Smooth muscle cell (in vitro differentiated cells): ENCODE data around the gene PPP2R2B. TPM values are rescaled to one million over a fixed set of nuclear protein-coding genes. Genes with fewer than 3 reads are reported as not detected.

Experiments used
- DNase-seq: peaks from one replicate; lab custom pipeline; 2025; ENCODE audit not compliant: unreplicated experiment; lab: John Stamatoyannopoulos, UW
- H2AFZ ChIP-seq: fragments of 200-600 bp; sonication (generic); 2 replicates; pipeline ENCODE4 v1.6.0; 2016; ENCODE audit warnings: antibody characterized with exemption, low read depth, mild to moderate bottlenecking
- H3F3A ChIP-seq: fragments of 200-600 bp; sonication (generic); 2 replicates; pipeline ENCODE4 v1.6.0; 2017; ENCODE audit warnings: antibody characterized with exemption, low read depth
- H3K27ac ChIP-seq: fragments of 200-600 bp; sonication (generic); 2 replicates; pipeline ENCODE4 v1.5.1; 2016; ENCODE audit warnings: low read depth, mild to moderate bottlenecking
- H3K27me3 ChIP-seq: fragments of 200-600 bp; sonication (generic); 2 replicates; pipeline ENCODE4 v1.6.1; 2016; ENCODE audit warnings: low read depth, mild to moderate bottlenecking
- H3K36me3 ChIP-seq: fragments of 200-600 bp; sonication (generic); 2 replicates; pipeline ENCODE4 v1.5.1; 2016; ENCODE audit warnings: low read depth
- H3K4me1 ChIP-seq: fragments of 200-600 bp; sonication (generic); 2 replicates; pipeline ENCODE4 v1.5.1; 2016; ENCODE audit warnings: low read depth
- H3K4me2 ChIP-seq: fragments of 200-600 bp; sonication (generic); 2 replicates; pipeline ENCODE4 v1.6.0; 2016; ENCODE audit warnings: mild to moderate bottlenecking
- H3K4me3 ChIP-seq: fragments of 200-600 bp; sonication (generic); 2 replicates; pipeline ENCODE4 v1.5.1; 2016; ENCODE audit warnings: mild to moderate bottlenecking
- H3K79me2 ChIP-seq: fragments of 200-600 bp; sonication (generic); 2 replicates; pipeline ENCODE4 v1.6.0; 2016; ENCODE audit warnings: low read depth, mild to moderate bottlenecking
- H3K9ac ChIP-seq: fragments of 200-600 bp; sonication (generic); 2 replicates; pipeline ENCODE4 v1.6.0; 2016; ENCODE audit warnings: low read depth
- H3K9me3 ChIP-seq: fragments of 200-600 bp; sonication (generic); replicated peaks from 2 replicates; pipeline ENCODE4 v1.5.1; 2016; ENCODE audit warnings: low read depth
- H4K20me1 ChIP-seq: fragments of 200-600 bp; sonication (generic); 2 replicates; pipeline ENCODE4 v1.6.0; 2016; ENCODE audit warnings: low read depth
- WGBS: methylation state at CpG from one replicate; pipeline ENCODE4 v1.1.7; 2016; ENCODE audit warnings: low lambda C conversion rate; 5-methylcytosine and 5-hydroxymethylcytosine counted together
- polyA plus RNA-seq: library from polyadenylated mRNA; unstranded; fragments of >200 nt; fragmentation: Nextera tagmentation; extraction: Ambion mirVana; gene quantifications from 2 replicates; pipeline ENCODE4 v1.2.1, GENCODE V29; 2016
- total RNA-seq: library from RNA; depleted of rRNA; stranded (reverse); fragments of >200 nt; gene quantifications from 2 replicates; pipeline ENCODE4 v1.2.3, GENCODE V29; 2014
- TF ChIP-seq, protein P1 (sequence below): fragments of 200-600 bp; sonication (generic); IDR thresholded peaks from 2 replicates; pipeline ENCODE4 v1.5.1; 2017; ENCODE audit warnings: borderline replicate concordance, mild to moderate bottlenecking, antibody characterized with exemption; ENCODE audit not compliant: insufficient read depth, poor library complexity, severe bottlenecking

PPP2R2B gene
- total and polyA plus RNA-seq, 2 experiments from 2014 or later = 0.89 to 2.2 TPM

DNA sequence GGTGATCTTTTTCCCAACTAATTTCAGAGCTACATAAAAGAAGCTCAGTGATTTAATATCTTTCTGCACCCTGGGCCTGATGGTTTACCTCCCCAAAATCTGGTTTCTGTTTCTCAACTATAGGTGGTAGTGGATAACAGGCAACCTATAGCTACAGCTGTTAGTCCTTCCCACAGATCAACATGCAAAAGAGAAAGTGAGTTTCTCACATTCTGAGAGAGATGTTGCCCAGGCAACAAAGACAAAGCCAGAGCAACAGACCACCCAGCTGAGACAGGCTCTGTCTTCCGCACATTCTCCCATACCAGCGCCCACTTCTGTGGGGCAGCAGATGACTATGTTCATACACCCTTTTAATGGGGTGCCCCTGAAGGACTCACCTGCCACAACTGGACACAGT, 40.7 kb upstream of the PPP2R2B start:
- WGBS = 53% methylated on average over 2 of the region's 2 CpGs
- Histone ChIP-seq H3K9ac (no peak overlapping the region), H3K4me2 (no peak overlapping the region), H3K4me1 (peaks cover 11% of the 10 kb centered on the region), H3K27me3 (no peaks in the 10 kb centered on the region), H2AFZ (no peak overlapping the region), H3K79me2 (no peaks in the 10 kb centered on the region), H3K27ac (no peak overlapping the region), H3F3A (no peaks in the 10 kb centered on the region), H3K4me3 (no peak overlapping the region), H4K20me1 (no peaks in the 10 kb centered on the region), H3K9me3 (no peaks in the 10 kb centered on the region), H3K36me3 (no peaks in the 10 kb centered on the region)
- TF ChIP-seq, protein P1, sequence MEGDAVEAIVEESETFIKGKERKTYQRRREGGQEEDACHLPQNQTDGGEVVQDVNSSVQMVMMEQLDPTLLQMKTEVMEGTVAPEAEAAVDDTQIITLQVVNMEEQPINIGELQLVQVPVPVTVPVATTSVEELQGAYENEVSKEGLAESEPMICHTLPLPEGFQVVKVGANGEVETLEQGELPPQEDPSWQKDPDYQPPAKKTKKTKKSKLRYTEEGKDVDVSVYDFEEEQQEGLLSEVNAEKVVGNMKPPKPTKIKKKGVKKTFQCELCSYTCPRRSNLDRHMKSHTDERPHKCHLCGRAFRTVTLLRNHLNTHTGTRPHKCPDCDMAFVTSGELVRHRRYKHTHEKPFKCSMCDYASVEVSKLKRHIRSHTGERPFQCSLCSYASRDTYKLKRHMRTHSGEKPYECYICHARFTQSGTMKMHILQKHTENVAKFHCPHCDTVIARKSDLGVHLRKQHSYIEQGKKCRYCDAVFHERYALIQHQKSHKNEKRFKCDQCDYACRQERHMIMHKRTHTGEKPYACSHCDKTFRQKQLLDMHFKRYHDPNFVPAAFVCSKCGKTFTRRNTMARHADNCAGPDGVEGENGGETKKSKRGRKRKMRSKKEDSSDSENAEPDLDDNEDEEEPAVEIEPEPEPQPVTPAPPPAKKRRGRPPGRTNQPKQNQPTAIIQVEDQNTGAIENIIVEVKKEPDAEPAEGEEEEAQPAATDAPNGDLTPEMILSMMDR = no peak
- DNase-seq = no peak

DNA sequence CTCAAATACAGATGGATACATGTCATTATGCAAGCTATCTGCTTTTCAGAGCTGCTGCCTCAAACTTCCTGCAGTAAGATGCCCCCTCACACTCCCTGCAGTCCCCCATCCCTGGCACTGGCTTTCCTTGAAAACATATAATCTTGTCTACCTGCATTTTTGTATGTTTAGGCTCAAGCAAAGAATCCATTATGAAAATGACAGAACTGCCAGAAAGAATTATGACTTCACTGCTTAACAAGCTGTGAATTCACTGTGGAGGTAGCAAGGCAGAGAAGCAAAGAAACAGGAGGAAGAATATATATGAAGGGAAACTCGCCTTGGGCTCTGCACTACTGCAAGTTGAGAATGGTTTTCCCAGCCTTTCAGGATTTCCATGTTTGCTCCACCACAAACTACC, 39.4 kb upstream of the PPP2R2B start:
- no peak for DNase-seq
- no peaks in the 10 kb centered on the region for H4K20me1 ChIP-seq
- no peaks in the 10 kb centered on the region for H3K79me2 ChIP-seq
- no peak overlapping the region for H3K27ac ChIP-seq
- H3K9ac ChIP-seq = no peak overlapping the region
- no peaks in the 10 kb centered on the region for H3K36me3 ChIP-seq
- H3K4me3 ChIP-seq = no peak overlapping the region
- no peaks in the 10 kb centered on the region for H3K9me3 ChIP-seq
- H3K4me1 ChIP-seq = peaks cover 11% of the 10 kb centered on the region
- WGBS = 68% methylated on average over 1 of the region's 1 CpG
- no peak overlapping the region for H3K4me2 ChIP-seq
- no peaks in the 10 kb centered on the region for H3F3A ChIP-seq
- no peak overlapping the region for H2AFZ ChIP-seq
- H3K27me3 ChIP-seq = no peaks in the 10 kb centered on the region
- TF ChIP-seq, protein P1 = no peak

DNA sequence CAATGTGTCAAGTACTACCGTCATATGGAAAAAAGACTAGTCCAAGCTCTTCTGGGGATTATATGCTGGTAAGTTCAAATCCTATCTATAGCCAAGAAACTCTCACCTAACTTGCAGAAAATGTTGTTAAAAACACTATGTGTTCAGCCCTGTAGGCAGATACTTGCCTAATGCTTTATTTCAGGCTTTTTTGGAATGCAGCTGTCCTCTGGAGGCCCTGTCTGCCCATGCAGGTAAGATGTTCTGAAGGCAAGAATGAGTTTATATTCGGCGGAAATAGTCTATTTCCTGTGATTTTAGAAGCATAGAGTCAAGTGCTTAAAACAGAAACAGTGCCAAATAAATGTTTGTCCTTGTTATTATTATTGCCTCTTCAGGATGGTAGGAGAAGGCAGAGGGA, 34.3 kb upstream of the PPP2R2B start:
- Histone ChIP-seq H3K27ac (no peak overlapping the region), H3K36me3 (no peaks in the 10 kb centered on the region), H3K4me3 (no peak overlapping the region), H3K79me2 (no peaks in the 10 kb centered on the region), H3K4me1 (no peaks in the 10 kb centered on the region), H3F3A (no peaks in the 10 kb centered on the region), H3K27me3 (no peaks in the 10 kb centered on the region), H2AFZ (no peak overlapping the region), H3K9me3 (no peaks in the 10 kb centered on the region), H4K20me1 (no peaks in the 10 kb centered on the region), H3K9ac (no peak overlapping the region), H3K4me2 (no peak overlapping the region)
- 94% methylated on average over 3 of the region's 3 CpGs for WGBS
- TF ChIP-seq, protein P1 = no peak
- no peak for DNase-seq

DNA sequence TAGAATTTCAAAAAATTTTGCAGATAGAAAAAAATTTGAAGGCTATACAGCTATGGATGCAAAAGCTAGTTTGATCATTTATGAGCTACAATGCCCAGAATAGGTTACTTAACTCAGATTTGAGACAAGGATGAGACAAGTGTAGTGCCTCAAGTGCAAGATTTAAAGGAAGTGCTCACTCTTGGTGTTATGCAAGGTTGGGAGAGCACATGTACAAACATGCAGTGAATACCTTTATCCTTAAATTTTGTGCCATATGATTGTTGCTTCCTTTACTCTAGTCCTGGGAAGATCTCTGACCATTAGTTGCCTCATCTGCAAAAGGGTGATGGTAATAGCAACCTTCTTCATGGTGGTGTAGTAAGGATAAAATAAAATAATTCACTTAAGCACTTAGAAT, 31.7 kb upstream of the PPP2R2B start:
- Histone ChIP-seq H3K79me2 (no peaks in the 10 kb centered on the region), H3K27ac (no peak overlapping the region)
- TF ChIP-seq, protein P1 = no peak

More for the DNA sequence above, 31.7 kb upstream of the PPP2R2B start:
- Histone ChIP-seq H3K4me1 (no peaks in the 10 kb centered on the region), H4K20me1 (no peaks in the 10 kb centered on the region), H3F3A (no peaks in the 10 kb centered on the region), H3K27me3 (no peaks in the 10 kb centered on the region), H3K9me3 (no peaks in the 10 kb centered on the region), H3K4me2 (no peak overlapping the region), H3K9ac (no peak overlapping the region), H3K4me3 (no peak overlapping the region), H2AFZ (no peak overlapping the region), H3K36me3 (no peaks in the 10 kb centered on the region)
- no peak for DNase-seq
